ENCODE results near the gene MAPK1. TPM values are rescaled to one million over a fixed set of nuclear protein-coding genes. Genes with fewer than 3 reads are reported as not detected.
"Not testable (repeated sequence)": the region's sequence is repeated elsewhere in the genome, so short reads cannot be mapped to it uniquely, and the experiment has no call there.

The MAPK1 gene
- total RNA-seq, 1 donor: 46.3 TPM

- DNase-seq (ENCODE audit: insufficient read length, low spot score, missing footprints): no peak
- no peak for TF ChIP-seq CTCF (IDR thresholded peaks at IDR 0.05; ENCODE audit: extremely low read depth, low read depth, low read length)
- no peaks in the 10 kb centered on the region for H3K4me1 ChIP-seq (ENCODE audit: insufficient read depth, low read length)
Measured at GRCh38 chr22:21909871-21910270, 42.4 kb upstream of the MAPK1 start.

GRCh38 chr22:21907638-21908522 lies 40.4 kb upstream of the MAPK1 start:
- no peak overlapping the region for H3K4me3 ChIP-seq (ENCODE audit: insufficient read depth, low read length)
- TF ChIP-seq CTCF (IDR thresholded peaks at IDR 0.05; ENCODE audit: extremely low read depth, low read depth, low read length): no peak
- H3K9me3 ChIP-seq (ENCODE audit: low read depth, low read length): no peaks in the 10 kb centered on the region
- H4K20me1 ChIP-seq (ENCODE audit: insufficient read depth, low read length): no peaks in the 10 kb centered on the region
- no peak overlapping the region for H2AFZ ChIP-seq (ENCODE audit: low read length)
- no peak for DNase-seq (ENCODE audit: insufficient read length, low spot score, missing footprints)
- H3K36me3 ChIP-seq (ENCODE audit: insufficient read depth, low read length): no peaks in the 10 kb centered on the region
- H3K79me2 ChIP-seq (ENCODE audit: insufficient read depth, low read length): no peaks in the 10 kb centered on the region
- H3K4me1 ChIP-seq (ENCODE audit: insufficient read depth, low read length): no peaks in the 10 kb centered on the region
- no peak overlapping the region for H3K4me2 ChIP-seq (ENCODE audit: insufficient read depth, low read length)
- H3K27ac ChIP-seq (ENCODE audit: low read depth, low read length): no peak overlapping the region
- H3K27me3 ChIP-seq (ENCODE audit: insufficient read depth, low read length): no peaks in the 10 kb centered on the region

More at GRCh38 chr22:21909871-21910270, 42.4 kb upstream of the MAPK1 start:
- H4K20me1 ChIP-seq (ENCODE audit: insufficient read depth, low read length): no peaks in the 10 kb centered on the region
- H3K27me3 ChIP-seq (ENCODE audit: insufficient read depth, low read length): no peaks in the 10 kb centered on the region
- no peak overlapping the region for H3K27ac ChIP-seq (ENCODE audit: low read depth, low read length)
- H2AFZ ChIP-seq (ENCODE audit: low read length): no peak overlapping the region
- no peaks in the 10 kb centered on the region for H3K9me3 ChIP-seq (ENCODE audit: low read depth, low read length)
- H3K4me3 ChIP-seq (ENCODE audit: insufficient read depth, low read length): no peak overlapping the region
- no peak overlapping the region for H3K4me2 ChIP-seq (ENCODE audit: insufficient read depth, low read length)
- no peaks in the 10 kb centered on the region for H3K79me2 ChIP-seq (ENCODE audit: insufficient read depth, low read length)
- no peaks in the 10 kb centered on the region for H3K36me3 ChIP-seq (ENCODE audit: insufficient read depth, low read length)

- not testable (repeated sequence) for H3K4me3 ChIP-seq (ENCODE audit: insufficient read depth, low read length); H3K36me3 ChIP-seq (ENCODE audit: insufficient read depth, low read length); H2AFZ ChIP-seq (ENCODE audit: low read length); H3K9me3 ChIP-seq (ENCODE audit: low read depth, low read length); H3K27ac ChIP-seq (ENCODE audit: low read depth, low read length); DNase-seq (ENCODE audit: insufficient read length, low spot score, missing footprints); H3K4me1 ChIP-seq (ENCODE audit: insufficient read depth, low read length); H3K4me2 ChIP-seq (ENCODE audit: insufficient read depth, low read length); H3K27me3 ChIP-seq (ENCODE audit: insufficient read depth, low read length); H4K20me1 ChIP-seq (ENCODE audit: insufficient read depth, low read length); H3K79me2 ChIP-seq (ENCODE audit: insufficient read depth, low read length)
Measured at GRCh38 chr22:21905234-21905633, 37.8 kb upstream of the MAPK1 start.

GRCh38 chr22:21904250-21904789 lies 36.9 kb upstream of the MAPK1 start:
- Histone ChIP-seq H3K4me1 (ENCODE audit: insufficient read depth, low read length) (no peaks in the 10 kb centered on the region), H3K4me2 (ENCODE audit: insufficient read depth, low read length) (no peak overlapping the region), H4K20me1 (ENCODE audit: insufficient read depth, low read length) (no peaks in the 10 kb centered on the region), H3K27ac (ENCODE audit: low read depth, low read length) (no peak overlapping the region), H2AFZ (ENCODE audit: low read length) (no peak overlapping the region), H3K27me3 (ENCODE audit: insufficient read depth, low read length) (no peaks in the 10 kb centered on the region), H3K4me3 (ENCODE audit: insufficient read depth, low read length) (no peak overlapping the region), H3K9me3 (ENCODE audit: low read depth, low read length) (no peaks in the 10 kb centered on the region), H3K79me2 (ENCODE audit: insufficient read depth, low read length) (no peaks in the 10 kb centered on the region), H3K36me3 (ENCODE audit: insufficient read depth, low read length) (no peaks in the 10 kb centered on the region)
- no peak for DNase-seq (ENCODE audit: insufficient read length, low spot score, missing footprints)
- no peak for TF ChIP-seq CTCF (IDR thresholded peaks at IDR 0.05; ENCODE audit: extremely low read depth, low read depth, low read length)
